Spleen (tissue), 7 donors: ENCODE data around the gene RSAD2.

Experiments
- CTCF ChIP-seq, 11 experiments: fragments of 200-600 bp in 7 of 11; fragments of 450-650 bp in 4 of 11; sonication (generic) in 4 of 11; IDR thresholded peaks in 8 of 11; conservative IDR thresholded peaks in 3 of 11; 1 replicate in 7 of 11; 2 replicates in 4 of 11; pipeline versions ENCODE4 v1.4.0 to v1.8.0; 2016 to 2021; ENCODE audit warnings: antibody characterized with exemption in 11 of 11, inconsistent platforms in 4 of 11, mild to moderate bottlenecking in 1 of 11
- POLR2AphosphoS5 ChIP-seq, 3 donors: sonication (generic); formaldehyde crosslinking; IDR thresholded peaks; one replicate each; pipeline ENCODE4 v1.5.1; 2017; ENCODE audit warnings: antibody characterized with exemption in 3 of 3
- donor health status: DM: no; HTN: no; CAD: no; lungs with moderate emphysema.
- donor health status: DM: no; HTN: no; CAD: no.
- donor health status: DM: no; HTN: no; CAD: no.

GRCh38 chr2:6860296-6860695 lies 17.3 kb upstream of the RSAD2 start:
- TF ChIP-seq POLR2AphosphoS5 (IDR thresholded peaks at IDR 0.05) (no peak), CTCF (IDR thresholded peaks at IDR 0.05 in 8 of 11, conservative IDR thresholded peaks at IDR 0.05 in 3 of 11) (no peak)
